HG02588 (cell line): ENCODE measurements around the gene PRKN.
"Not testable (repeated sequence)": the region's sequence is repeated elsewhere in the genome, so short reads cannot be mapped to it uniquely, and the experiment has no call there.

Experiments
- ATAC-seq: cut with Tn5 transposase; IDR thresholded peaks from one replicate; pipeline ENCODE4 v1.9.1; 2021; ENCODE audit warnings: mild to moderate bottlenecking, moderate library complexity; ENCODE audit not compliant: unreplicated experiment

Gene PRKN

DNA sequence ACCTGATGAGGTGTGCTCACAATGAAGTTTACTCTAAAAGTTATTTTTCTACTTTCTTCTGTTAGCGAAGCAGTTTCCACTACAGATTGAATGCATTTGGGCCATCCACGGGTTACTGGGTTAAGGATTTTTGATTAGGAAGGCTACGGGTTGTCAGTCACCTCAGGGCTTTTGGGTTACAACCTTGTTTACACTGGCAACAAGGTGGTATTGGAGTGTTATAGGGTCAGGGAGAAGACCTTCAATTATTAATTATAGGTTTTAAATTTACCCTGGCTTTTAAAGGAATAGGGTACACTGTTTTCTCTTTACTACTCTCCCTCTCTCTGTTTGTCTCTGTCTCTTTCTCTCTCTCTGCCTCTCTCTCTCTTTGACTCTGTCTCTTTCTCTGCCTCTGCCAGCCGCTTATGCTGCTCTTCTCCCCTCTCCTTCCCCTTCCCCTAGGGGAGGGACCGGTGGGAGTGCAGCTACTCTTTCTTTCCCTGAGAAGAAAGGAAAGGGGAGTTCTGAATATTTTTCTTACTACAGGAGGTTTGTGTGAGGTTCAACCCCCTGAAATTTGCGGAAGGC, 1413.5 kb downstream of the PRKN start:
- ATAC-seq, result no peak

DNA sequence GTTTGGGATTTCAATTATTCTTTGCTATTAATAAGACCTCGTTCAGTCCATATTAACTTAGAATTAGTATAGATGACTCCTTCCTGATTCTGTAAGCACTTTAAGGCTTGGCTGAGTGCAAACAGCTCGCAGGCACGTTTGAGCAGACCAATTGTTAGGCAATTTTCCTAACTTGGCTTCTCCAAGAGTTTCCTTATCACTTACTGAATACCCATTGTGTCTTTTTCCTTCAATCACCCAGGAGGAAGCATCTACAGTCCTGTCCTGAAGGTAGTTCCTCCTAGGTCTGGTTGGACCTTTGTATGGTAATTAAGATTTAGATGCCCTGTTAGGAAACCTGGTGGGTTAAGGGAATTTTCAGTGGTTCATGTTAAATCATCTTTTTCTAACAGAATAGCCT, 1414.1 kb downstream of the PRKN start:
- ATAC-seq, result not testable (repeated sequence)

DNA sequence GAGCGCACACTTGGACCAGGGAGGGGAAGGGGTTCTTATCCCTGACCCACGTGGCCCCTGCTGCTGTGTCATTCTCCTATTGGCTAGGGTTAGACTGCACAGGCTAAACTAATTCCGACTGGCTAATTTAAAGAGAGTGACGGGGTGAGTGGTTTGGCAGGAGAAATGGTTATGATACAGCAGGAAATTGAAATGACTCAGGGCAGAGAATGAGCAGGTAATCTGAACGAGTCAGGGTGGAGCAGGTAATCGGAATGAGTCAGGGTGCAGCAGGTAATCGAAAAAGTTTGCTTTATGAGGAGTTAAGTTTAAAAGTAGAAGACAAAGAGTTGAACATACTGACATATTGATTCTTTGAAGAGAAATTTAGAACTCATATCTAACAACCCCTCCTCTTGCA, 1417.8 kb downstream of the PRKN start:
- ATAC-seq, result not testable (repeated sequence)

- no peak for ATAC-seq
These were observed 1419.4 kb downstream of the PRKN start for GRCh38 chr6:161308075-161308655.

DNA sequence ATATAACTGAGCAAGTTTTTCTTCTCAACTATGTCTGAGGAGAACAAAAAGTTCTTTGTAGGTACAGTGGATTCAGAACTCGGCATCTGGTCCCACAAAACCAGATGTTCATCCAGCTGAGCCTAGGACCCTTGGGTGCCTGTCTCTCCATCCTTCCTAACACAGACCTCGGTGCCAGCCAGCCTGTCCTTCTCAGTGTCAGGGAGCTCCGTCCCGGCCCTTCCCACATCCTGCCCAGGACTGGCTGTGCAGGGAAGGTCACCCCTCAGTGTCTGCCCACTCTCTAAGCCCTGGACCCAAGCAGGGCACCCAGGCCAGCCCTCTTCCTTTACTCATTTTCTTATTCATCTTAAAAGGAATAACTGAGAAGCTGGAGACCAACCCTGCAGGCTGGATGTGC, 1421.7 kb downstream of the PRKN start:
- no peak for ATAC-seq

DNA sequence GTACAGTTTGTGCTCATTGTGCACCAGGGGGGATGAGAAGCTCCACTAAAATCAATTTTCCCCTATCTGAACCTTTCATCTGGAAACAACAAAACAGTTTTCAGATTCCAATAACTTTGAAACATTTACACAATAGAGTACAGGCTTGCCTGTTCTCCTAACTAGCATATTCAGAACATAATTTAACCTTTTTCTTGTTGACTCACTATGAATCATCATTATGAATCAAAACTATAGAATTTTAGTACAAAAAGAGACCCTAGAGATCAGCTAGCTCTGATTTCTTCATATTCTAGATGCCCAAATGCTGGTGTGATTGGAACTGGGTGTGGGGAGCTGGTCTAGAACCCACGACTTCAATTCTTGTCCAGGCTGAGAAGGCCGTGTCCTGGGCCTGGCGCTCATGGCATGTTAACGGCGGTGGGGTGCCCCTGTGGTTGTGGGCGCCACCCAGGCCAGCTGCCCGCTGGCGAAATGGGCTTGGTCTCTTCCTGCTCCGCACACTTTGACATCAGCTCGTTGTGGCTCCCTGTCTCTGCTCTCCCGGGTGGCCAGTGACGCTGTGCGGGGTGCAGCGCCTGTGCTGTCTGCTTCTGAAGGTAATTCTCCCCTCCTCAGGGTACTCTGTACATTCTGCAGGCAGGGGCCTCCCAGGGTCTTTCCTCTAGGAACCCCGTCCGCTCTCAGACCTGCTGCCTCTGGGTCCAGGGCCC, 1423.8 kb downstream of the PRKN start:
- ATAC-seq, result no peak

DNA sequence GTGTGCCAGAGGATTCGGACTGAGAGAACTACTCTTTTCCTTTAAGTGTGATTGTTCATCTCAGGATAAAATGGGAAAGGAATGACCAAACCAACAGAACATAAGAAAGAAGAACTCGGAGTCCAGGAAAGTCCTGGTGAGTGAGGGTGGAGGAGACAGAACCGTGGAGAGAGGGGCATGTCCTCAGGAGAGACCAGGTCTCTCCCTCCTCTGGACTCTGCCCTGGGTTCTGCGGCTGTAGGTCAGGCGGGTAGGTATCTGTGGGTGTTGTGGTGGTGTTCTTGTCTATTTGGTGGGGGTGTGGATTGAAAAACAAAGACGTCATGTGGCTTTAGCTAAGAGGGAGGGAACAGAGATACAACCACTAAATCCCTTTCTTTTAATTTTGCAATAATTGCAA, 1424.6 kb downstream of the PRKN start:
- ATAC-seq, result no peak

DNA sequence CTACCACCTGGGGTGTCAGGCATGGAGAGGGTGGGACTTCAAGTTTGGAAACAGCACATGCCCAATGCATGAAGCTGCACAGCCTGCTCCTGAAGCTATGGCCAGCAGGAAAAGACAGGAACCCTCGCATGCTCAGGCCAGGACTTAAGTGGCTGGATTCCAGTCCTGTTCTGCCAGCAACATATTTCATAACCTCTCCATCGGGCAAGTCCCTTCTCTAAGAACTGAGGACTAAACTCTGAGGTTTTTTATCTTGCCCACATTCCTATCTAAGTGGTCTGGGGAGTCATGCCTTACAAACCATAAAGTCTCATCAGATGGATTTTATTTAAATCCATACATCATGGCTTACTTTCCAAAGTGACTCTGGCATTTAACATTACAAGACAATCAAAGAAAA, 1426.2 kb downstream of the PRKN start:
- ATAC-seq, result no peak

DNA sequence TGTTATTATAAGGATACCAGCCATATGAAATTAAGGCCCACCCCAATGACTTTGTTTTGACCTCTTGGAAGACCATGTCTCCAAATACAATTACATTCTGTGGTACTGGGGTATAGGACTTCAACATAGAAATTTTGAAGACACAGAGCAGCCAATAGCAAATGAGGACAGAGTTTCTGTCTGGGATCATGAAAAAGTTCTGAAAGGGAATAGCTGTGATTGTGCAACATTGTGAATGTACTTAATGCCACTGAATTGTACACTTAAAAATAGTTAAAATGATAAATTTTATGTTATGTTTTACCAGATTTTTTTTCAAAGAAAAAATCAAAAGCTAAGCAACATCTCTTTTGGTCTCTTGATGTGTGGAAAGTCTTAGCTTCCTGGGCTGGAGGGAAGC, 1426.7 kb downstream of the PRKN start:
- no peak for ATAC-seq

DNA sequence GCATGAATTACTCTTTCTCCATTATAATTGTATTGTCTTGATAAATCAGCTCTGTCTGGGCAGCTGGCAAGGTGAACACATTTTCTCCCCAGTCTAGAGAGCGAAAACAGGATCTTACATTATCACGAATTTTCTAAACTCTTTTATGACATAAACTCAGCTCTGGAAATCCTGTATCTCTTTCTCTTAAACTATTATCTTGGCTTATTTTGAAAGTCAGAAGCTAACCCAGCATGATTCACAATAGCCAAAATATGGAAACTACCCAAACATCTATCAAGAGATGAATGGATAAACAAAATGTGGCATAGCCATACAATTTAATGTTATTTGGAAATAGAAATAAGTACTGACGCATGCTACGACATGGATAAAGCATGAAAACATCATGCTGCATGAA, 1427.8 kb downstream of the PRKN start:
- ATAC-seq, result no peak
